Embryonic facial prominence (tissue), 1 donor: ENCODE results near the gene USP32.

Experiments
- DNase-seq: peaks from one replicate; pipeline ENCODE4 v3.0.0-alpha.2; 2016; ENCODE audit errors: extremely low spot score

USP32 gene

DNA sequence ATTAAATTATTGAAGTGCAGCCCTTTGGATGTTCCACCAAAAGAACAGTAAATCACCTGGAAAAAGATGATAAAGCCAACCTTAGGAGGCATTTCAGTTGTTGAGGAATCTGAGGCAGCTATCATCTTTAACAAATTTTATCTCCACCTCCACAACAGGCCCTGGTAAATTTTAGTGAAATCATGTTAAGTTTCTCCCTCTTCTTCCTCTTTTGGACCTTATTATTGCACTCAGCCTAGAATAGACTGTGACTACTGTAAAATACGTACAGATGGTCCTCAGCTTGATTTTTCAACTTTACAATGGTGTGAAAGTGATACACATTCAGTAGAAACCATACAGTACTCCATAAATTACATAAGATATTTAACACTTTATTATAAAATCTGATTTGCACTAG lies 90.3 kb downstream of the USP32 start:
- no peak for DNase-seq

DNA sequence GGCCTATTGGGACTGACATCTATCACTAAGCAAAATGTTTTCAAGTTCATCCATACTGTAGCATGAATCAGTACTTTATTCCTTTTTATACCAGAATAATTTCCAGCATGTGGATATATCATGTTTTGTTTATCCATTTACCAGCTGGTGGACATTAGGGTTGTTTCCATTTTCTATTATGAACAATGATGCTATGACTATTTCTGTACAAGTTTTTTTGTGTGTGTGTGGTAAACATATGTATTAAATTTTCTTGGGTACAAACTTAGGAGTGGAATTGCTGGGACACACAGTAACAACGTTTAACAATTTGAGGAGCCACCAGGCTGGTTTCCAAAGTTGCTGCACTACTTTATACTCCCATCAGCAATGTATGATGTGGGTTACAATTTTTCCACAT lies 91.0 kb downstream of the USP32 start:
- DNase-seq = no peak

DNA sequence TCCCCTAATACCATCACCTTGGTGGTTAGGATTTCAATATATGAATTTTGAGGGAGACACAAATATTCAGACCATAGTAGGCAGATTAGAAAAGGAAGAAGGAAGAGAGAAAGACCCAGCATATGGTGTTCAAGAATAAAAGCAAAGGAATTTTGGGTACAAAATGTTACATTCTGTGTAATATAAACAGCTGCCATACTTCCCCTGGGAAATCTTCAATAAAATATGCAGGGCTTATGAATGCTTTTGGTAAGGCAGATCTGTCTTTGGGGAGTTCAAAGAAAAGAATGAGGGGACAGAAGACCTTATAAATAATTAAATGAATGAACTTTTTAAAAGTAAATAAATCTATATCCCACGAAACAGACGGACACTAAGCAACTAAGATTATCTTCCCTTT lies 91.9 kb downstream of the USP32 start:
- DNase-seq = no peak

DNA sequence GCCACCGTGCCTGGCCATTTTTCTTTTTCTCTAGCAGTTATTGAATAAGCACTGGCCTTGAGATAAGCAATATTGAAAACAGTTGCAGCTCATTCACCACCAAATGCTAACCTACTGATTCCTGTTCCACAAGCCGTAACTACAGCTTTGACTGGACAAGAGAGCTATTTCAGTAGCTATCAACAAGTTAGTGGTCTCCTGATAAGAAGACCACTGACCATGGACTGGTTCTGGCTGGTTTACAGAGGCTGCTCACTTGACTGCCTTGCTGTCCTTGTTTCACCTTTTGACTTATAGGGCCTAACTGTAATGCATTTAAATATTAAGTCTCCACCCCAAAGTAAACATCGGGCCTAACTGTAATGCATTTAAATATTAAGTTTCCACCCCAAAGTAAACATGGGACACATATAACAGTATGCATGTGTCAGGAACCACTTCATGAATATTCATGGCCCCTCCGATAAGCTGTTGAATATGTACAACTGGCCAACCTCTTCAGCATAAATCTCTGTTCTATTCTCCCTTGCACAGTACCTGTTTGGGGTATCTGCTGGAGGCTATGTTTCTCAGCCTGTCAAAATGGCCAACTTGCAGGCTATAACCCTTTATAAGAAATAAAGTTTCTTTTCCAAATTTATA lies 94.1 kb downstream of the USP32 start:
- no peak for DNase-seq

DNA sequence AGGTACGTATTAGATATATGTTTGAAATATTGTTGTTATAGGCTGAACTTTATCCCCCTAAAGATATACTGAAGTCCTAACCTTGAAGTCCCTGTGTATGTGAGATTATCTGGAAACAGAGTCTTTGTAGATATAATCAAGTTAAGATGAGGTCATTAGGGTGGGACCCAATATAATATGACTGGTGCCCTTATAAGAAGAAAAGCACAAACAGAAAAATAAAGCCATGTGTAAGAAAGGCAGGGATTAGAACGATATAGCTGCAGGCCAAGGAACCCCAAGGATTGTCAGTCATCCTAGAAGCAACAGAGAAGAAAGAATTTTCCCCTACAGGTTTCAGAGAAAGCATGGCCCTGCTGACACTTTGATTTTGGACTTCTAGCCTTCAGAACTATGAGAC lies 95.8 kb downstream of the USP32 start:
- no peak for DNase-seq

DNA sequence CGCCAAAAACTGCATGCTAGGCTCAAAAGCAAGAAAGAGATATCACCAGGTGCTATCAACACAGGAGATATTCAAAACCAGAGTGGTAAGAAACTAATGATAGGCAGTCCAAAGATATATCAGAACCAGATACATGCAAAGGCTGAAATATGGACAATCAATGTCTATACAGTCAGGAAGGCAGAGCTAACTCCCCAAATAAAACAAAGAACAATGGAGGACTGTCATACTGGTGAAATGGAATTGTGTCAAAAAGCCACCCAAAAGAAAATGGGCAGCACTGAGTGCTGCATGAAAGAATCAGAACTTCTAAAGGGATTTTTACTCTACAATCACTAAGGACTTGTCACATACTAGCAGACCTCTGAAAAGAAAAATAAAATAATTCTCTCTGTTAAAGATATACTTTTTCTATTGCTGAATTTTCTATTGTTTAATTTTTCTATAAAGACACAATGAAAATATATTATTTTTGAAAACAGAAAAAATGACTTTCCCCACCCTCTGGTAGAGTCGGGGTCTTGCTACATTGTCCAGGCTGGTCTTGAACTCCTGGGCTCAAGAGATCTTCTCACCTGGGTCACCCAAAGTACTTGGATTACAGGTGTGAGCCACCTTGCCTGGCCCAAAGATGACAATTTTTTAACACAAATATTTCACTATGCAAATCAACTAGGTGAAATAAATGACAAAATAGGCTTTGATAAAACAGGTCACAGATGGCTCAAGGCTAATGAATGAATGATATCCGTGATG lies 98.2 kb downstream of the USP32 start:
- DNase-seq = no peak

DNA sequence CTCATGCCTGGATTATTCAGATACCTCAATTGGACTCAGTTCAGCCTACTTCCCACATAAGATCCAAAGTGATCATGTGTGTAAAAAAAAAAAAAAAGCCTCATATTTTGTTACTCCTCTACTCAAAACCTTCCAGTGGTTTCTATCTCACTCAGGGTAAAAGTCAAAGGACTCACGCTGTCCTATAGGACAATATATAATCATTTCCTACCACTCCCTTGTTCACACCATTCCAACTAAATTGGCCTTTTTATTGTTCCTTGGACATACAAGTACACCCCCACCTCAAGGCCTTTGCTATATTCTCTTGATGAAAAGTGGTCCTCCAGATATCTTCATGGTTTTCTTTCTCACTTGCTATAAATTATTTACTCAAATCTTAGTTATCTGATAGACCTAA lies 99.2 kb downstream of the USP32 start:
- DNase-seq = no peak

DNA sequence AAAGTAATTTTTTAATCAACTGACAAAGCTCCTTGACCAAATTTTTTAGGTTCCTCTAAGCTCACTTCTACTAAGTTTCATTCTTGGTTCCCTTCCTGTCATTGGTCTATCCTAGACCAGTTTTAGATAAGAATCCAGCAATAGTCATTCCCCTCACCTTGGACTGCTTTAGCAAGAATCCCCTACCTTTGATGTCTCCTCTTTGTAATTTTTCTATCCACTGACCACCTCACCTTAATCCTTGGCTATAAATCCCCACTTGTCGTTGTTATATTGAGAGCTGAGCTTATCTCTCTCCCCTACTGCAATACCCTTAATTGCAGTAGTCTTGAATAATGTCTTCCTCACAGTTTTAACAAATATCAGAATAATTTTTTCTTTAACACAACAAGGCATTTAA lies 107.2 kb downstream of the USP32 start:
- DNase-seq = no peak

DNA sequence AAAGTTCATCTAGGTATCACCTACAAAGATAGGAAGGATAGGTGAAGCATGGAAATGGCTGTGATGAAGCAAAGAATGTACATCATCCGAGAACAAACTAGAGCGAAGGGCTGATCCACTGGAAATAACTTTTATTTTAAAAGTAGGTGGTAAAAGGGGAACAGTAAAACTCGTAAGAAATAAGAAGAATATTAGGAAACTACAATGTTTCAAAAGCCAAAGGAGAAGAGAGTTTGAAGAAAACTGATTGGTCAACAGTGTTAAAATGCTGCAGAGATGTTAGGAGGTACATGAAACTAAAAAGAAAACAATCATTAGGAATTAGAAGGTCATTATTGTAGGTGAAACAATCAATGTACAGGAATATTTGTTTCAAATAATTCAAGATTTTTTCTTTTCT lies 108.1 kb downstream of the USP32 start:
- no peak for DNase-seq

DNA sequence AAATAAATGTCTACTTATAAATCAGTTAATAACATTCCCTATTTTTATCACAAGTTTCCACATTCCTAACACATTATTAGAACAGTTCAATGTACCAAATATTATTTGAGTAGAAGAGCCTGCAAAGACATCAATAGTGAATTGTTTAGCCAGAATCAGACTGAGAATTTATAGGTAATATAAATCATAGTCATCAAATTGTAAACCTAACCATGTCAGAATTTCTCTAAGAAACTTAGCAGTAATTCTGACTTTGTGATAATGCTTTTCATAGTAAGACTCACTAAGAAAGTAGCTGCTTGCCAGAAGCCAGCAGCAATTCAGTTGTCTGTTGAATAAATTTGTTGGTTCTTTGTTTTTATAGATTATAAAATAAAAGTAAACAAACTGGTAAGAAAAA lies 111.3 kb downstream of the USP32 start:
- no peak for DNase-seq

DNA sequence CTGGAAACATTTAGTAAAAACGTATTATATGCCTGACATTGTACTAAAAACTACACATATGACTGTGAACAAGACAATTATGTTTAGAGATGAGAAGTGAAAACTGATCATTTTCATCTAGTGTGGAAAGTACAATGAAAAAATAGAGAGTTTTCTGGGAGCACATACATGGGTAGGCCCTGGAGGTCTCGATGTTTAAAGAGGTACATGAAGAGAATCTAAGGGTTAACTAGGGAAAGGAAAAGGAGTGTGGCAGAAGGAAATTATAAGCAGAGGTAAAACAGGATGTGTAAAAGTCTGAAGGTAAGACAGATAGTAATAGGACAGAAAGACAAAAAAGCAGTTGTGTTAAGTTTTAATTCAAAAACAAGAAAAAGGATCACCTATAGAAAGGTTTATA lies 113.7 kb downstream of the USP32 start:
- DNase-seq = no peak

DNA sequence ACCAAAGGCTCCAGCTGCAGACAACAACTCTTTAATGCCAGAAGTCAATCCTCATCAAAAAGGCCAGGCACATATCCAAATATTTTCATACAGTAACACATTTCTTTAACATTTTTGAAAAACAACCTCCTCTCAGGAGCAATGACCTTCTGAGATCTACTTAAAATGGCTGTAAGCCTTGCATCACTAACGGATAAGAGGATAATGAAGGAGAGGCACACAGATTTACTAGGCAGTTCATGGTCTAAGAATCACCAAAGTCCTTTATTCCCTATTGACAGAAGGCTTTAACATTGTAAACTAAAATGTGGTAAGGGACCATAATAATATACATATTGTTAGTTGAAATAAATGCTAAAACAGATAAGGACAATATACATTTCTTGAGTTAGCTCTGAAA lies 114.7 kb downstream of the USP32 start:
- DNase-seq = no peak

DNA sequence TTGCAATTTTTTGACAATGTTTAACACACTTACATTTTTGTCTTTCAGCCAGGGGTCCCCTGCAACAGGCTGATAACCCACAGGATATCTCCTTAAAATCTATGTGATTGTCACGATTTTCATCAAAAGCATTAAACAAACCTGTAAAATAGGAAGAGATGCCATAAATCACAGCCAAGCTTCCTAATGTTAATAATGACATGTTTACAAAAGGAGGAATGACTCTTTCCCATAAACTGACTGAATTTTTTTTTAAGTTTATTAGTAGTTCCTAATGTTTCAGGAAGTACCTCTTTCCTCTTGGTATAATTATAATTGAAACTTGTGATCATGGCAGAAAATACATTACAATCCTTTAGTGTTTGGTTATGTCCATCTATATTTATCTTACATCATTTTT lies 122.5 kb downstream of the USP32 start:
- no peak for DNase-seq

DNA sequence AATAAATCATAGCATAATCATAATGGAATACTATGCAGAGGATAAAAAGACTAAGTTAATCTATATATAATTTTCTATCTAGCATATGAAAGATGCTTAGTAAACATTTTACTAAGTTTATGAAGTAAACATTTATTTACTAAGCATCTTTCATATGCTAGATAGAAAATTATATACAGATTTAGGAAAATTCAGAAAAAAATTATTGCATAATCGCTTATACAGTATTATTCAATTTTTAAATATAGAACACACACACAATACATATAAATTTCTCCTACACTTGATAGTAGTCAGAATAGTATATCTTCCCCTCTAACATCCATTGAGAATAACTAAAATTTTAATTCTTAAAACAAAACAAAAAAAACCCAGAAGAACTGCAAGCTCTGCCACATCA lies 131.4 kb downstream of the USP32 start:
- no peak for DNase-seq

DNA sequence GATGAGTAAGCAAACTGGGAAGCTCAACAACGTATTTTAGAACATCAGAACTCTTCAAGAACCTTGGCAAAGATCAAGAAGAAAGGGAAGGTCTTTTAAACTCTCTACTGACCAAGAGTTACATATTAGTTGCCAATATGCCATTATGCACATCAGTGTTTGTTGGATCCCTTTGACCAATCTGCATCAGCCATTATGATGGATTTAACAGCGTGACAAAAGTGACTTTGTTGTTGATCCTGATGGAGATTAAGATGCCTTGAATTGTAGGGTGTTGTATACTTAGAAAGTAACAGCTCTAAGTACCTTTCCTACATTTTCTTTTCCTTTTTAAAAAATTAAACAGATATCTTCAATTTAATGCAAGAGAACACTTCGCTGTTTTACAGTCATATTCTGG lies 133.6 kb downstream of the USP32 start:
- no peak for DNase-seq

DNA sequence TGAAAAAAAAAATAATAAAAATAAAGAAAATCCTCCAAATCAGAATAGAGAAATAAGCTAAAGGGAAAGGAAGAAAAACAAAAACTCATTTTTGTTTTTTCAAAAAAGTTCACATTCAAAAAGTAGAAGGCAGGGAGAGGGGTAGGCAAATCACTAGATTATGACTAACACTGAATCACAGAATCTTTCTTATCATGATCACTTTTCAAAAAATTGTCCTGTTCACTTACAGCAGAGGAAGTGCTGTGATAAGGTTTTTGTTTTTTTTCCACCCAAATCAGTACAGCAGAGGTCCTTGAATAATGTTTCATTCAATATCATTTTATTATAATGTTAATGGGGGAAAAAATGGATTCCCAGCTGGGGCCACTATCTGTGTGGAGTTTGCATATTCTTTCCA lies 135.8 kb downstream of the USP32 start:
- DNase-seq = no peak

DNA sequence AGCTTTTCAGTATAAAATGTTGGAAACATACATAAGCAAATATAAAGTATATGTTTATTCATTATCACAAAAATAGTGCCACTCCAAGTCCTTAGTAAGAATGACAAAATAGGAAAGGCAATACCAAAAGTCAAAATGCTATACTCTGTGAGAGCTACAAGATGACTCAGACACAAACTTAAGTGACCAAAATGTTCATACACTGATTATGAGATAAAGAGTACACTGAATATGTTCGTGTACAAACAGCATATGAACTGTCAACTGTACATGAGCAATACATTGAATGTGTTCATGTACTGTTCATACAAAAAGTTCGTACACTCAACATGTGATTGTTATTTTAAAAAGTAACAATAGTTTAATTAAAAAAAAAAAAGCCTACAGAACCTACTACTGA lies 138.9 kb downstream of the USP32 start:
- no peak for DNase-seq

DNA sequence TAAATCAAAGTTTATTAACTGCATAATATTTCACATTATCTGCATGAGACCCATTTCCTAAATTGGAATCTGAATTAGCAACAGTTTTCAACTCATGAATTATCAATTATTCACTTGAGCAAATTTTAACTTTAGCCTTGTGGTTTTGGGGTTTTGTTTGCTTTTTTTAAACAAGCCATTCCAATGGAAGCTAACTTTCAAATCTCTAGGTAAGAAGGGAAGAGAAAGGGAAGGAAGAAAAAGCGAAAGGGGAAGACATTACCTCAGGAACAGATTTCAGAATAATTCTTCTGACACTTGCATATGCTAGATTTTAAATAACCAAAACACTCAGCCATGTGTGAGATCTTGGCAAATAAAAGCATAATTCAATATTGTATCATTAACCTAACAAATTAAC lies 139.5 kb downstream of the USP32 start:
- DNase-seq = no peak

DNA sequence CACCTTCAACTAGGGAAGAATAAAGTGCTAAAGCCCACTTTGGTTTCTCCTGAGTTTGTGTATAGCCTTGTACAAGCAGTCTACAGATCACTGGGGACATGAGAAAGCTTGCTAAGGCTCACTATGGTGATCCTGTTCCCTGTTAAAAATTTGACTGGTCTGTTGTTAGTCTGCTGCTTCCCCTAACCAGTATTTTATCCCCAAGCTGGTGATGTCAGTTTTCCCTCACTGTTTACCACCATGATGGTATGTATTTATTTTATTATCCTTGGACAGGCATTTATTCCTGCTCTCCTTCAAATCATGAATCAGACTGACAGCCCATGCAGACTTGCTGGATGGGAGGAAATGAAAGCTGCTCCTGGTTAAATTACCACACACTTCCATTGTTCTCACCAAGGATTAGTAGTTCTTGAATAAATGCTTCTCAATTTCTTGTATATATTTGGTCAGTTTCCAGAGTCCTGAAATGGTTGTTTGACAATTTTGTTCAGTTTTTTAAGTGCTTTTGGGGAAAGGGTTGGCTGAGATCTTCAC lies 142.6 kb downstream of the USP32 start:
- no peak for DNase-seq

DNA sequence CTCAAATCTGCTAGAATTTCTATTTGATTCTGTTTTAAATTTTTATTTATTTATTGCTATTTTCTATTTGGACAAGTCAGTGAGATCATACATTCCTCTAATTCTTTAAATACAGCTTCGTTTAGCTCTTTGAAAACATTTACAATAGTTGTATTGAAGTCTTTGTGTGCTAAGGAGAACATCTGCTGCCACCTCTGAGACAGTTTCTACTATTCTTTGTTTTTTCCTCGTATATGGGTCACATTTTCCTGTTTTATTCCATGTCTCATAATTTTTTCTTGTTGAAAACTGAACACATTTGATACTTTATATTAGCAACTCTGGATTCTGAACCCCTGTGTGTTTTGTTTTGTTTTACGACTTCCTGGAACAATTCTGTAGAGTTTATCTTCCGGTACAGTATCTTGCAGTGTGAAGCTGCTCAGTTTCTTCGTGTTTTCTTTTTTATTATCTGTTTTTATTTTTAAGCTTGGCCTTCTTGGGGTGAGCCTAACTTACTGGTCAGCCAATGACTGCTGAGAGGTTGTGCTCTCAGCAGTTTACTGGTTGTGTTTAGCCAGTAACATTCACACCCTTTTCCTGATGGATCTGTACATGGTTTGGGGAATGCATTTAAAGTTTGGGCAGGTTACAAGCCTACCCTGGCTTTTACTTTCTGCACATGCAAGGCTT lies 143.2 kb downstream of the USP32 start:
- DNase-seq = no peak

DNA sequence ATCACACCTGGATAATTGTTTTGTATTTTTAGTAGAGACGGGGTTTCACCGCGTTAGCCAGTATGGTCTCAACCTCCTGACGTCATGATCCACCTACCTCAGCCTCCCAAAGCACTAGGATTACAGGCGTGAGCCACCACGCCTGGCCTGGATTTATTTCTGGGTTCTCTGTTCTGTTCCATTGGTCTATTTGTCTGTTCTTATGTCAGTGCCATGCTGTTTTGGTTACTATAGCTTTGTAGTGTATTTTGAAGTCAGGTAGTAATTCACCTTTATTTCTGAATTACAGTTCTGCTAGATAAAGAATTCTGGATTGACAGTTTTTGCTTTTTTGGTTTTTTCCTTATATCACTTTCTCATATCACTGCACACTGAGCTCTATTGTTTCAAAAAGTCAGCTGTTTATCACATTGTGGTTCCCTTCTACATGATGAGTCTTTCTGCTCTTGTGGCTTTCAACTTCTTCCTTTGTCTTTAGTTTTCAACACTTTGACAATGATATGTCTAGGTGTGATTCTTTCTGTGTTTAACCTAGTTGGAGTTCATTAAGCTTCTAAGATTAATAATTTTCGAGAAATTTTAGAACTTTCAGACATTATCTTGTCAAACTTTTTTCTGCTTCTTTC lies 144.0 kb downstream of the USP32 start:
- no peak for DNase-seq

DNA sequence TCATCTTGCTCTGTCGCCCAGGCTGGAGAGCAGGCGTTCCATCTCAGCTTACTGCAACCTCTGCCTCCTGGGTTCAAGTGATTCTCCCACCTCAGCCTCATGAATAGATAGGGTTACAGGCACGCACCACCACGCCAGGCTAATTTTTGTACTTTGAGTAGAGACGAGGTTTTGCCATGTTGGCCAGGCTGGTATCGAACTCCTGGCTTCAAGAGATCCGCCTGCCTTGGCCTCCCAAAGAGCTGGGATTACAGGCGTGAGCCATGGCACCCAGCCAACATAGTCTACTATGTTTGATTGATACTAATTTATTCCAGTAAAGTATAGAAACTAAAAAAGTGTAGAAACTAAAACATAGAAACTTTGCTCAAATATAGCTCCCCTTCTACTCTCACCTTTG lies 147.3 kb downstream of the USP32 start:
- no peak for DNase-seq

DNA sequence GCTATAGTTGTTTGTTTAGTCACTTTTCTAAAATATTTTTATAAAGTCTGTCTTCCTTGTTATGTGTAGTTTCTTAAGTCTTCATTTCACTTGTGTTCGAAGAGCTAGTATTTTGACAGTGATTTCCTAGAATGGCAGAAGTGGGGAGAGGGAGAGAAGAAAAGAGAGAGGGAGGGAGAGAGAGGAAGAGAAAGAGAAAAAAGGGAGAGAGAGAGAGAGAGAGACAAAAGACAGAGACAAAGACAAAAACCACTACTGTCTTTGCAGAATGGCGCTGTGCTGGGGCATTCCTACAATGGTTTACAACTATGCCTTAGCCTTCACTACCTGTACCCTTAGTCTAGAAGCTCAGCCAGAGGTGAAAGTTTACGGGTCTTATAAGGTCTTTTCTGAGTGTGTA lies 151.6 kb downstream of the USP32 start:
- no peak for DNase-seq
